ENCODE data around the gene UBE3B. TPM values are rescaled to one million over a fixed set of nuclear protein-coding genes. Genes with fewer than 3 reads are reported as not detected.

Gene UBE3B
- total RNA-seq, 2 experiments from 2014 or later = 32.0 to 34.1 TPM

DNA sequence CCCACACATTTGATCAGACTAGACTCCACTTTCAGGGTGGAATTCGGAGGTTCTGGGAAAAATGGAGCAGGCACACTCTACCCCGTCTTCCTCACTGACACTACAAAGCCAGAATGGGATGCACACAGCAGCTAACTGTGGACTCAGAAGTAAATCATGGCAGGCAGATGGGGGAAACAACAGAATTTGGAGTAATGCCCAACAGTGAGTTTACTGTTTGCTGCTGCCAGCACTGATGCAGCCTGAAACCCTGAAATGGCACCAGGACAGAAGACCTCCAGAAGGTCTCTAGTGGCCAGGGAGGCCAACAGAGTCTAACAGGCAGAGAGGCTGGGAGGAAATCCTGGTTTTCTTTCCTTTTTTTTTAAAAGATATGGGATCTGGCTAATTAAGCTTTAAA lies 24.9 kb upstream of the UBE3B start:
- CTCF ChIA-PET = no interaction called here
- no peak overlapping the region for H3K27ac Mint-ChIP-seq
- H3K36me3 Mint-ChIP-seq (ENCODE audit: low read depth) = peaks cover 39% of the 10 kb centered on the region

DNA sequence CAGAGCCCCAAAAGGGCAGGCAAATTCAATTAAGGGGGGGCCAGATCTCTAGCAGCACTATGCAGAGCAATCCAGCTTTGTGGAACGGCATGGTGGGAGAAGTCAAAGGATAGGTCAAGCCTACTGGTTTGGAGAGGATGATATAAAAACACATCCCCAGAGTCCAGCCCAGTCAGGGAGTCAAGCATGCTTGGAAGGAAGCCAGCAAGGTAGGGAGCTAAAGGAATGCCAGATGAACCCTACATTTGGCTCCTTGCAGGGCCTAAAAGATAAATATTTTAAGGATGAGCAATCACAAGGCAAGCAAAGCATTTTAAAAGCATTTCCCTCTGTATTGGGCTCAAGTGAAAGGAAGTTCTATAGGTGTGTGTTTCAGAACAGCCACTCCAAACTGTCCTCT lies 21.7 kb upstream of the UBE3B start:
- ATAC-seq (no peak), DNase-seq (no peak)
- peaks cover 4% of the 10 kb centered on the region for H3K4me1 Mint-ChIP-seq (ENCODE audit: low read depth)
- no peak overlapping the region for H3K4me3 Mint-ChIP-seq
- ChIA-PET CTCF (interaction anchor here (1.4 kb wide), 1 partner anchor 23 kb away, joined by 8 read pairs; no protein-coding TSS in a partner anchor), POLR2A (no interaction called here)
- H3K27ac Mint-ChIP-seq = no peak overlapping the region
- H3K9me3 Mint-ChIP-seq (ENCODE audit: insufficient read depth) = no peaks in the 10 kb centered on the region
- H3K27me3 Mint-ChIP-seq (ENCODE audit: low read depth) = no peaks in the 10 kb centered on the region
- H3K36me3 Mint-ChIP-seq (ENCODE audit: low read depth) = peaks cover 42% of the 10 kb centered on the region

More for the DNA sequence above, 24.9 kb upstream of the UBE3B start:
- Mint-ChIP-seq H3K4me3 (no peak overlapping the region), H3K9me3 (ENCODE audit: insufficient read depth) (no peaks in the 10 kb centered on the region), H3K27me3 (ENCODE audit: low read depth) (no peaks in the 10 kb centered on the region), H3K4me1 (ENCODE audit: low read depth) (no peaks in the 10 kb centered on the region)
- POLR2A ChIA-PET = no interaction called here
- DNase-seq (no peak), ATAC-seq (no peak)

DNA sequence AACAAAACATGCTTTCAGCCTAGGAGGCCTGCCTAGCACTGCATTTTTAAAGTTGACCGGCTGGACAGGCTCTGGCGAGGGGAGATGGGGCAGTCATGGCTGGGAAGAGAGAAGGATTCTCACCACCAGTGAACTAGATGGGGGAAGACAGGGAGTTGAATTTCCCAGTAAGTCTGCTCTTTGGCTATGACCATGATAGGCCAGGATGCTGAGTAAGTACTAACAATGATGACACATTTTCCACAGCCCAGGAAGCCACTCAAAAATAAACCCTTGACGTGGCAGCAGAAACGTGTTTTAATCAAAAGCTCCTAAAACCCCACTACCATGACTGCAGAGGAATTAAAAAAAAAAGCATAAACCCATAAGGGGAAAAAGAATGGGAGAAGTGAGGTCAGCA lies 19.3 kb upstream of the UBE3B start:
- POLR2A ChIA-PET = no interaction called here
- Mint-ChIP-seq H3K4me3 (no peak overlapping the region), H3K27ac (no peak overlapping the region), H3K4me1 (ENCODE audit: low read depth) (peaks cover 26% of the 10 kb centered on the region), H3K9me3 (ENCODE audit: insufficient read depth) (no peaks in the 10 kb centered on the region), H3K27me3 (ENCODE audit: low read depth) (no peaks in the 10 kb centered on the region), H3K36me3 (ENCODE audit: low read depth) (peaks cover 35% of the 10 kb centered on the region)
- CTCF ChIA-PET = interaction anchor here (1.3 kb wide), 1 partner anchor 60 kb away, joined by 3 read pairs; no protein-coding TSS in a partner anchor
- DNase-seq (no peak), ATAC-seq (no peak)

DNA sequence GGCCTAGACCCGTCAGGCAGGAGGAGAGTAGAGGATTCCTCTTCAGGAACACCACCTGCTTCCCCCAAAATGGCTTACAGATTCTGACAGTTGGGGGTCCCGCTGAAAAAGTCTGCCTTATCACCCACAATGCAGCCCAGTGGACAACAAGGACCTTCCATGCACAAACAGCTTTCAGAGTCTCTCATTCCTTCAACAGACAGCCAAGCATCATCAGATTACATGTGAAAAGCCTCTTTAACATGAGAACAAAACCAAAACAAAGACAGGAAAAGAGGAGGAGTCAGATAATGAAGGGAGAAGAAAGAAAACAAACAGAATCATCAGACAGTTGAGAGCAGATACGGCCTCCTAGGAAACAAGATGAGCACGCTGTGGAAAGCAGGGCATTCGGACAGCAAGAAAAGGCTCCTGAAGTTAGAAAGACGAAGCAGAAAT lies 18.6 kb upstream of the UBE3B start:
- Mint-ChIP-seq H3K27ac (peak overlapping the region; percentile 39), H3K36me3 (ENCODE audit: low read depth) (peaks cover 38% of the 10 kb centered on the region)
- CTCF ChIA-PET = interaction anchor here (0.7 kb wide), 1 partner anchor 25 kb away, joined by 3 read pairs; no protein-coding TSS in a partner anchor

DNA sequence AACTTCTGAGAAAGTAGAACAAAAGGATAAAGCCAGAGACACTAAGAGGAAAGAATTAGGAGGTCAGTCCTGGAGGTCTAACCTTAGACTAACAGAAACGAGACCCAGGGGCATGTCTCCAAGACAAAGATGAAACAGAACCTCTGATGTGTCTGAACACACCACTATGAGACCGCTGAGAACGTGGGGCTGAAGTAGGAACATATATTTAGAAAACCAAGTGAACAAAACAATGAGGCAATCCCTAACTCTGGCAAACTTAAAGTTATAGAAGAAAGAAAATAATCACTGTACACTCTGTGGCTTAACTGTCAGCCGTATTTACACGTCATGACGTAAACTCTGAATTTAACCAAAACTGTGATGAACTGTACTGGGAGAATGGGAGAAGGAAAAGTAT lies 18.2 kb upstream of the UBE3B start:
- Mint-ChIP-seq H3K4me1 (ENCODE audit: low read depth) (peaks cover 38% of the 10 kb centered on the region), H3K27ac (no peak overlapping the region), H3K4me3 (no peak overlapping the region), H3K36me3 (ENCODE audit: low read depth) (peaks cover 34% of the 10 kb centered on the region), H3K9me3 (ENCODE audit: insufficient read depth) (no peaks in the 10 kb centered on the region), H3K27me3 (ENCODE audit: low read depth) (no peaks in the 10 kb centered on the region)
- ATAC-seq = no peak
- DNase-seq = no peak
- ChIA-PET POLR2A (no interaction called here), CTCF (interaction anchor here (0.7 kb wide), 1 partner anchor 26 kb away, joined by 3 read pairs; no protein-coding TSS in a partner anchor)

More for the DNA sequence above, 18.6 kb upstream of the UBE3B start:
- Mint-ChIP-seq H3K4me1 (ENCODE audit: low read depth) (peaks cover 33% of the 10 kb centered on the region), H3K4me3 (no peak overlapping the region), H3K9me3 (ENCODE audit: insufficient read depth) (no peaks in the 10 kb centered on the region), H3K27me3 (ENCODE audit: low read depth) (no peaks in the 10 kb centered on the region)
- ATAC-seq = no peak
- POLR2A ChIA-PET = no interaction called here
- no peak for DNase-seq

DNA sequence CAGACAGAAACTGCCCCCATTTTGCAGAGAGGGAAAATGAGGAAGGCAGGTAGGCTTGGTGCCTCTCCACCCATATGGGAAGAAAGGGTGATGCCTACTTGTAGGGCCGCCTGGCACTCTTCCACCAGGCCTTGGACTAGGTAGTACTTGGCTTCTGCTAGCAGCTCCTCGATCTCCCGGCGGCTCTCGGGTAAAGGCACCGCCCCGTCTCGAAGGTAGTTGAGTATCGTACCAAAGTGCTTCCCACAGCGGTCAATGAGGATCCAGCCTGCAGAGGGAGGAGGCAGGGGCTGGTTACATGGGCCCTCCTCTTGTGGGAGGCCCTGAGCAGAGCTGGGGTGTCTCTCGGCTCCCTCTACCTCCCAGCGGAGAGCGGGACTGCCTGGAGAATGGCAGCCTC lies 16.9 kb upstream of the UBE3B start:
- no peak for ATAC-seq
- Mint-ChIP-seq H3K27me3 (ENCODE audit: low read depth) (no peaks in the 10 kb centered on the region), H3K36me3 (ENCODE audit: low read depth) (peaks cover 29% of the 10 kb centered on the region), H3K9me3 (ENCODE audit: insufficient read depth) (no peaks in the 10 kb centered on the region), H3K4me3 (no peak overlapping the region), H3K4me1 (ENCODE audit: low read depth) (peaks cover 39% of the 10 kb centered on the region), H3K27ac (peak overlapping the region; percentile 78)
- no peak for DNase-seq
- ChIA-PET POLR2A (interaction anchor here (1.1 kb wide), 1 partner anchor 17 kb away, joined by 3 read pairs; the partner anchor contains the start of genes KCTD10 and UBE3B), CTCF (interaction anchor here (3.7 kb wide), 1 partner anchor 28 kb away, joined by 23 read pairs; no protein-coding TSS in a partner anchor)

DNA sequence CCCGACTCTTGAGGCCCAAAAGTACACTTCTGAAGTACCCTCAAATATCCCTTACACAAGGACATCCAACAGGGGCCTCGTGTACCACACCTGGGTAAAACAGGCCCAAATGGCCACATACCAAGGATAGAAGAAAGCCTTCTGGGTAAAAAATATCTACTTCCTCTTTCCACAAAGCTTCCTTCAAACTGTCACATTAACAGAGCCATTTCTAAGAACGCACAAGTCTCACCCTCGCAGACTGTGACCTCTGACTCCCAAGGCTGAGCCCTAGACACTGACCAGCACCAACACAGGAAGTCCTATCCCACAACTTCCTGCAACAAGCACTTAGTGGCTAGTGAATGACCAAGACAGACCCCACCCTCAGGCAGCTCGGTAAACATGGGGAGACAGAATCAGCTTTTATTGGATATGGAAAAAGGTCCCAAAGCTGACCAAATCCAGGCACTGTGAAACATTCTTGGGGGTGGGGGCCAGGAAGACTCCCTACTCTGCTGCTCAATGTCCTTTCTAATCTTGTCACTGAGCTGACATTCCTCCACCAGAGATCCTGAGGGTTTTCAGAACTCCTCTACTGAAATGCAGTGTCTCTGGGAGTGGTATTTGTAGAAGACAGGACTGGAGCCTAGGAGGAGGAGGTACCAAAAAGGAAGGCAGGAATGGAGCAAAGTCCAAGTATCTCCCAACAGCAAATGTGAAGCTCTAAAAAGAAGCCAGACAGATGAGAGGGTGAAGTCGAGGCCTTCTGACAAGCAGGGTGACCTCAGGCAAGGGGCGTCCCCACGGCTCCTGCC lies 16.2 kb upstream of the UBE3B start:
- POLR2A ChIA-PET = interaction anchor here (1.1 kb wide), 1 partner anchor 16 kb away, joined by 3 read pairs; the partner anchor contains the start of genes KCTD10 and UBE3B
- Mint-ChIP-seq H3K4me1 (ENCODE audit: low read depth) (peaks cover 39% of the 10 kb centered on the region), H3K27me3 (ENCODE audit: low read depth) (no peaks in the 10 kb centered on the region), H3K4me3 (no peak overlapping the region), H3K36me3 (ENCODE audit: low read depth) (peaks cover 24% of the 10 kb centered on the region), H3K27ac (peak overlapping the region; percentile 78), H3K9me3 (ENCODE audit: insufficient read depth) (no peaks in the 10 kb centered on the region)
- no peak for DNase-seq
- CTCF ChIA-PET = interaction anchor here (1.4 to 3.7 kb wide), 2 partner anchors 28 to 33 kb away, joined by 6 to 23 read pairs; no protein-coding TSS in a partner anchor
- ATAC-seq = no peak

DNA sequence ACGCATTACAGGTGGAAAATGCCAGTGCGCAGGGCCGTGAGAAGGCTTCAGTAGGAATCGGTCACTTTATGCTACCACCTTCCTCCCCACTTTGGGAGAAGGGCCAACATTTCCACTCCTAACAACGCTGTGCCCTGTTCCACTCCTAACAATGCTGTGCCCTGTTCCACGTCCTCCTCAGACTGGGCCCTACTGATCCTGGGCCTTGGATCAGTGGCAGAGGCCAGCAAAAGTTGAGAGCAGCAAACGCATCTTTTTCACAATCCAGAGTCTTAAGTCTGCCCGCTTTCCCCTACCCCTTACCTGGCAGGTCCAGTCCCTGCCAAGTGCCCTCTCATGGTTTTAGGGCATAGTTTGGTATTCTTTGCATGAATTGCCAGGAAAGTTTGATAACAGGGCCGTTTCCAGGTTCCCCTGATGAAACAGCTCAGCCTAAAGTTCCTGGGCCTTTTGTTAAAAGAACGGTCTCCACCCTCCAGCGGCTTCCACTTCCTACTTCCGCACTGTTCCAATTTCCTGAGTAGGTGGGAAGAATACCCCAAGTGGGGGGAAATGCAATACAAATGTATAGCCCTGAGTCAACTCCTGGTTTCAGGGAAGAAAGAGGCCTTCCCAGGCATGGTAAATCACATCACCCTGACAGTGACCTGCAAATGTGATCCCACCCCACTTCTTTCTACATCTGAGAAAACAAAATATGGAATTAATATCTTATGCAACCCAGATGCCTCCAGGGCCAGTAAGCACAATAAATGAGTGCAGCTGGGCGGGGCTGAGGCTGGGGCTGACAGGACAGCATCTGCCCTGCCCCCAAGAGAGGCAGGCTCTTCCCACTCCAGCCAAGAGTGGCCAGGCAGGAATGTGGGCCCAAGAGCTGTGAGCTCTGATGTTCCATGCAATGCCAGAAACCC lies 15.3 kb upstream of the UBE3B start:
- Mint-ChIP-seq H3K9me3 (ENCODE audit: insufficient read depth) (no peaks in the 10 kb centered on the region), H3K27ac (peak overlapping the region; percentile 83), H3K27me3 (ENCODE audit: low read depth) (no peaks in the 10 kb centered on the region), H3K4me1 (ENCODE audit: low read depth) (peaks cover 39% of the 10 kb centered on the region), H3K4me3 (no peak overlapping the region), H3K36me3 (ENCODE audit: low read depth) (peaks cover 18% of the 10 kb centered on the region)
- DNase-seq = no peak
- ChIA-PET POLR2A (no interaction called here), CTCF (interaction anchor here (1.4 to 3.7 kb wide), 2 partner anchors 29 to 34 kb away, joined by 6 to 23 read pairs; no protein-coding TSS in a partner anchor)
- ATAC-seq = no peak

DNA sequence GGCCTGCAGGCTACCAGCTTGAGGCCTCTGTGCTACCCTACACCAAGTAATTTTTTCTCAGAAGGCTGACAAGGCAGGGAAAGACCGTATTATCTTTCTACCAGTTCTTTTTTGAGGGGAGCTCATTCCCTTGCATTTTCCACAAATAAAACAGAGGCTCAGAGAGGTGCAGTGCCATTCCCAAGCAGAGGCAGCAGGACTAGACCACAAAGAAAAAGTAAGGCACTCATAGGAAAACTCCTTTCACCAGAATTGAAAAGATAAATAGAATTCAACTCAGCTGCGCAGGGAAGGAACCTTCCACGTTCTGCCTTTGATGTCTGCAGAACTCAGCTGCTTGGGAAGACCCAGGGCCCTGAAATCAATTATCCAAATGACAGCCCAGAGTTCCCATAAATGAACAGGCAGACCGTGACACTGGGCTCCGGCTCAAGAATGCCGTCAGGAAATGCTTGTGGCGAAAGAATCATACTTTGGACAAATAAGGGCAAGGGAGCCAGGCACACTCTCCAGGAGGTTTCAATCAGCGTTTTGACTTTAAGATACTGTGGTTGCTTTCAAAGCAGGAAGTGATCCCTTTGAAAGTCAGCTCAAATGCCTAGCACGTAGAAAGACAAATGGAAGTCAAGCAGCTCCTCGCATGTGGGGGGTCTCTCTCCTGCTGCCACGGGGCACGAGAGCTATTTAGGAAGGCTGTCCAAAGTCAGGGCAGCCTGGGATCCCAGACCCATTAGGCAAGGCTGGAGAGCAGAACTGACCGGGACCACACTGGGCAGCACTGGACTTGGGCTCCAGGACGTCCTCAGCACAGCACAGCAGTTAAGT lies 14.4 kb upstream of the UBE3B start:
- ChIA-PET CTCF (interaction anchor here (1.2 to 3.7 kb wide), 3 partner anchors 11 to 30 kb away, joined by 4 to 23 read pairs (median 5); no protein-coding TSS in a partner anchor), POLR2A (interaction anchor here (1.2 to 1.4 kb wide), 2 partner anchors 14 to 16 kb away, joined by 3 to 8 read pairs; partner anchors contain the start of genes KCTD10 and UBE3B)
- peak; percentile 54 for ATAC-seq
- Mint-ChIP-seq H3K9me3 (ENCODE audit: insufficient read depth) (no peaks in the 10 kb centered on the region), H3K27me3 (ENCODE audit: low read depth) (no peaks in the 10 kb centered on the region), H3K36me3 (ENCODE audit: low read depth) (peaks cover 14% of the 10 kb centered on the region), H3K4me1 (ENCODE audit: low read depth) (peaks cover 39% of the 10 kb centered on the region), H3K27ac (peak overlapping the region; percentile 83), H3K4me3 (peak overlapping the region; percentile 13)
- DNase-seq = no peak

DNA sequence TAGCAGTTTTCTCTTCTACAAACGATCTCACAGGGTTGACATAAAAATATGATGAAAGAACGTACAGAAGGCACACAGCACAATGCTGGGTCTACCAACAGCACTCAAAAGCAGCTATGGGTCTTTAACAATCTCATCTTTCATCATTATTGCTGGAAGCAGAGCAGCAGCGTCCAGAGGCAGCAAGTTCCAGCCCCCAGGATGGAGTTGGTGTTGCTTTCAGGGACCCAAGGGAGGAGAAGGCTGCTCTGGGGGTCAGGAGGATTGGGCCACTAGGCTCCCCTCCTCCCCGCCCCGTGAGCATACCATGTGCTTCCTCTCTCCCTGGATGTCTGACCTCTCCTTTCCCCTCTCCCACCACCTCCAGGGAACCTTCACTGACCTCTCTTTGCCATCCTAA lies 13.7 kb upstream of the UBE3B start:
- peaks cover 17% of the 10 kb centered on the region for H3K36me3 Mint-ChIP-seq (ENCODE audit: low read depth)
- peaks cover 42% of the 10 kb centered on the region for H3K4me1 Mint-ChIP-seq (ENCODE audit: low read depth)
- peak overlapping the region; percentile 5 for H3K4me3 Mint-ChIP-seq
- DNase-seq = no peak
- CTCF ChIA-PET = interaction anchor here (1.2 to 3.7 kb wide), 3 partner anchors 10 to 31 kb away, joined by 4 to 23 read pairs (median 5); no protein-coding TSS in a partner anchor
- peak overlapping the region; percentile 83 for H3K27ac Mint-ChIP-seq
- H3K27me3 Mint-ChIP-seq (ENCODE audit: low read depth) = no peaks in the 10 kb centered on the region
- POLR2A ChIA-PET = interaction anchor here (1.2 to 1.4 kb wide), 2 partner anchors 13 to 15 kb away, joined by 3 to 8 read pairs; partner anchors contain the start of genes KCTD10 and UBE3B
- peak; percentile 7 for ATAC-seq
- H3K9me3 Mint-ChIP-seq (ENCODE audit: insufficient read depth) = no peaks in the 10 kb centered on the region
